K562 (cell line): ENCODE results near the gene HS3ST2. TPM values are rescaled to one million over a fixed set of nuclear protein-coding genes. Genes with fewer than 3 reads are reported as not detected.

Source experiments
- ATAC-seq: fragments of 200-7000 bp; cut with Tn5 transposase; 3 replicates; pipeline ENCODE4 v1.9.1; 2020; ENCODE audit warnings: moderate library complexity
- BruUV-seq: library from RNA; stranded (reverse); fragments of 400-500 nt; replicated peaks from 2 replicates; lab custom pipeline; 2021; lab: Mats Ljungman, UMichigan
- CTCF ChIA-PET: fragments of 300-600 bp; formaldehyde crosslinking; extraction: SDS; loops from one replicate; lab custom pipeline; 2021; ENCODE audit warnings: low intra/inter-chr PET ratio; lab: Yijun Ruan, JAX
- POLR2A ChIA-PET: fragments of 300-600, 350-650 bp; sonication (Branson Sonifier 250); formaldehyde crosslinking; extraction: SDS; loops from one replicate; lab custom pipeline; 2021; ENCODE audit warnings: antibody characterized with exemption, inconsistent platforms; lab: Yijun Ruan, JAX
- DNase-seq, 4 experiments: peaks; one replicate each; pipeline versions ENCODE4 v3.0.0 to v3.0.0-alpha.2; 2011 to 2018; ENCODE audit warnings: low spot score in 3 of 4, mixed read lengths in 3 of 4; ENCODE audit errors: extremely low read depth in 1 of 4
- FAIRE-seq: peaks from 2 replicates; lab custom pipeline; 2011; peaks lifted over from hg19 to GRCh38; lab: Jason Lieb, UNC
- H2AFZ ChIP-seq: 2 replicates; pipeline ENCODE4 v1.6.0; 2011; ENCODE audit warnings: low read depth, low read length, control low read depth, inconsistent platforms
- H3K27ac ChIP-seq: fragments of 200-600 bp; 3 replicates; pipeline ENCODE4 v1.8.0; 2011; ENCODE audit warnings: low read depth, mild to moderate bottlenecking, control low read depth, inconsistent platforms, low read length, moderate library complexity, mixed read lengths; ENCODE audit errors: extremely low read depth
- H3K27me3 ChIP-seq, 2 experiments: fragments of 300-600 bp in 1 of 2; 2 replicates in 1 of 2; 3 replicates in 1 of 2; pipeline versions ENCODE4 v1.6.0 to v1.8.0; 2011; ENCODE audit warnings: inconsistent platforms in 2 of 2, low read length in 2 of 2, mild to moderate bottlenecking in 1 of 2, mixed read lengths in 1 of 2, moderate library complexity in 1 of 2; ENCODE audit not compliant: control insufficient read depth in 2 of 2, insufficient read depth in 2 of 2
- H3K36me3 ChIP-seq: fragments of 300-600 bp; 3 replicates; pipeline ENCODE4 v1.8.0; 2011; ENCODE audit warnings: mild to moderate bottlenecking, low read length, inconsistent platforms; ENCODE audit not compliant: control insufficient read depth, insufficient read depth
- H3K4me1 ChIP-seq, 2 experiments: fragments of 200-600 bp in 1 of 2; replicated peaks in 1 of 2; 2 replicates in 1 of 2; 3 replicates in 1 of 2; pipeline versions ENCODE4 v1.5.1 to v1.8.0; 2011; ENCODE audit warnings: inconsistent platforms in 2 of 2, low read length in 2 of 2, mild to moderate bottlenecking in 1 of 2, mixed read lengths in 1 of 2, moderate library complexity in 1 of 2; ENCODE audit not compliant: control insufficient read depth in 2 of 2, insufficient read depth in 2 of 2
- H3K4me2 ChIP-seq: 2 replicates; pipeline ENCODE4 v1.6.1; 2011; ENCODE audit warnings: low read length, control low read depth, inconsistent platforms, mixed read lengths; ENCODE audit not compliant: insufficient read depth
- H3K4me3 ChIP-seq: fragments of 200-600 bp; sonication (generic), shearing (Covaris generic); 2 replicates; pipeline ENCODE4 v1.5.1; 2016; ENCODE audit warnings: control low read depth, inconsistent platforms
- H3K79me2 ChIP-seq: fragments of 200-600 bp; 3 replicates; pipeline ENCODE4 v1.8.0; 2011; ENCODE audit warnings: low read length, inconsistent platforms; ENCODE audit not compliant: control insufficient read depth, insufficient read depth
- H3K9ac ChIP-seq, 2 experiments: 2 replicates each; pipeline versions ENCODE4 v1.6.0 to v1.6.1; 2011; ENCODE audit warnings: low read depth in 2 of 2, low read length in 2 of 2, control low read depth in 1 of 2, inconsistent platforms in 1 of 2, mild to moderate bottlenecking in 1 of 2, mixed read lengths in 1 of 2; ENCODE audit not compliant: insufficient read depth in 1 of 2
- H3K9me1 ChIP-seq: one replicate; pipeline ENCODE4 v1.6.0; 2011; ENCODE audit warnings: inconsistent platforms, mild to moderate bottlenecking, low read length, moderate library complexity; ENCODE audit not compliant: control insufficient read depth, insufficient read depth
- H3K9me3 ChIP-seq: replicated peaks from 2 replicates; pipeline ENCODE4 v1.5.1; 2011; ENCODE audit warnings: low read depth, low read length, inconsistent platforms; ENCODE audit not compliant: control insufficient read depth, insufficient read depth
- H4K20me1 ChIP-seq: replicated peaks from 2 replicates; pipeline ENCODE4 v1.6.1; 2011; ENCODE audit warnings: low read length, inconsistent platforms, mixed read lengths; ENCODE audit not compliant: control insufficient read depth, insufficient read depth
- ARID2 ChIP-seq: fragments of 450-650 bp; IDR thresholded peaks from 2 replicates; pipeline ENCODE4 v1.6.1; 2017; ENCODE audit warnings: antibody characterized with exemption, mild to moderate bottlenecking
- CHD1 ChIP-seq: fragments of 200-600 bp; sonication (generic); IDR thresholded peaks from one replicate; pipeline ENCODE4 v1.6.1; 2012; ENCODE audit warnings: mild to moderate bottlenecking, moderate library complexity, low read length, inconsistent platforms
- COPS2 ChIP-seq: fragments of 450-650 bp; conservative IDR thresholded peaks from 2 replicates; pipeline ENCODE4 v1.6.1; 2016; ENCODE audit warnings: mild to moderate bottlenecking, moderate library complexity
- DNMT1 ChIP-seq: fragments of 450-650 bp; IDR thresholded peaks from 2 replicates; pipeline ENCODE4 v1.6.1; 2016; ENCODE audit warnings: antibody characterized with exemption, mild to moderate bottlenecking
- NFIC ChIP-seq: fragments of 450-650 bp; IDR thresholded peaks from 2 replicates; pipeline ENCODE4 v1.6.1; 2017; ENCODE audit warnings: mild to moderate bottlenecking, inconsistent platforms
- PBX2 ChIP-seq, 2 experiments: IDR thresholded peaks in 1 of 2; conservative IDR thresholded peaks in 1 of 2; 2 replicates each; pipeline ENCODE4 v1.6.1; 2016; ENCODE audit warnings: low read depth in 2 of 2, mild to moderate bottlenecking in 1 of 2, missing compliant biosample characterization in 1 of 2, missing genetic modification characterization in 1 of 2, moderate library complexity in 1 of 2
- RBM17 ChIP-seq: fragments of 200-400 bp; formaldehyde crosslinking; IDR thresholded peaks from 2 replicates; pipeline ENCODE4 v1.6.1; 2017; ENCODE audit warnings: low read depth, mild to moderate bottlenecking, low read length, borderline replicate concordance
- ZNF639 ChIP-seq, 2 experiments: fragments of 200-800 bp in 1 of 2; sonication (Bioruptor generic) in 1 of 2; sonication (generic) in 1 of 2; formaldehyde crosslinking in 1 of 2; IDR thresholded peaks in 1 of 2; conservative IDR thresholded peaks in 1 of 2; 2 replicates each; pipeline versions ENCODE4 v1.5.0 to v1.6.1; 2016 to 2020; ENCODE audit warnings: missing compliant biosample characterization in 1 of 2, missing genetic modification characterization in 1 of 2, missing genetic modification reagents in 1 of 2
- WGBS: fragments of 100-300 bp; shearing (Covaris generic); methylation state at CpG from one replicate; pipeline ENCODE4 v1.1.6; 2016; ENCODE audit warnings: low coverage, mixed read lengths; ENCODE audit not compliant: insufficient coverage; ENCODE audit errors: missing lambda C conversion rate; 5-methylcytosine and 5-hydroxymethylcytosine counted together
- in situ Hi-C: fragments of 300-500 bp; cut with MboI; formaldehyde crosslinking; loops from 4 replicates; pipeline ENCODE4 v1.15.0; 2018; ENCODE audit warnings: inconsistent platforms, mixed read lengths
- intact Hi-C: fragments of 100-400 bp; cut with micrococcal nuclease; formaldehyde crosslinking; loops from 2 replicates; pipeline ENCODE4 v1.14.2; 2022
- polyA plus RNA-seq, 8 experiments: library from polyadenylated mRNA; depleted of rRNA in 4 of 8; stranded (reverse) in 5 of 8; unstranded in 3 of 8; fragments of >200 nt; fragmentation: Nextera tagmentation in 2 of 8; fragmentation: Illumina TruSeq in 1 of 8; extraction: Ambion mirVana in 2 of 8; extraction: Trizol in 1 of 8; gene quantifications; 2 replicates each; pipeline versions ENCODE4 v1.2.1 to v1.2.3, GENCODE V29; 2011 to 2014; ENCODE audit warnings: inconsistent platforms in 1 of 8, missing spikeins in 1 of 8
- total RNA-seq, 7 experiments: library from RNA; depleted of rRNA in 6 of 7; stranded (reverse); fragments of >200 nt in 6 of 7; fragmentation: Illumina TruSeq in 2 of 7; extraction: Trizol in 2 of 7; gene quantifications; 2 replicates each; pipeline versions ENCODE4 v1.2.1 to v1.2.3, GENCODE V29; 2011 to 2021; ENCODE audit warnings: low replicate concordance in 1 of 7

HS3ST2 gene
- total and polyA plus RNA-seq, 9 of the 15 experiments (the other 6 are each of a cell fraction or from before 2014, with no cell fraction given): not detected

GRCh38 chr16:22799113-22799512 lies 14.8 kb upstream of the HS3ST2 start:
- FAIRE-seq (no peak), ATAC-seq (no peak), DNase-seq (no peak)
- Histone ChIP-seq H3K4me2 (no peak overlapping the region), H3K36me3 (no peaks in the 10 kb centered on the region), H3K27me3 (no peaks in the 10 kb centered on the region), H4K20me1 (no peaks in the 10 kb centered on the region), H3K9me1 (no peaks in the 10 kb centered on the region), H3K4me3 (no peak overlapping the region), H3K4me1 (no peaks in the 10 kb centered on the region), H2AFZ (no peak overlapping the region), H3K27ac (no peak overlapping the region), H3K79me2 (no peaks in the 10 kb centered on the region), H3K9me3 (no peaks in the 10 kb centered on the region), H3K9ac (no peak overlapping the region)
- WGBS: 0% methylated on average over 2 of the region's 2 CpGs
- intact Hi-C loops: no loop called here
- ChIA-PET POLR2A (interaction anchor here (0.7 kb wide), 1 partner anchor 16 kb away, joined by 3 read pairs; no protein-coding TSS in a partner anchor), CTCF (no interaction called here)
- no TSS peak for BruUV-seq
- in situ Hi-C loops: no loop called here
- TF ChIP-seq CHD1 (no peak), RBM17 (no peak), ZNF639 (CRISPR knock-in tag; conservative IDR thresholded peaks at IDR 0.05 in 1 of 2, IDR thresholded peaks at IDR 0.05 in 1 of 2) (no peak), ARID2 (no peak), COPS2 (no peak), PBX2 (CRISPR knock-in tag; IDR thresholded peaks at IDR 0.05; ENCODE audit: low read depth) (no peak), PBX2 (tag; conservative IDR thresholded peaks at IDR 0.05; ENCODE audit: low read depth) (no peak), NFIC (no peak), DNMT1 (no peak)
